ENCODE results near the gene GPC5. TPM values are rescaled to one million over a fixed set of nuclear protein-coding genes. Genes with fewer than 3 reads are reported as not detected.

GPC5 gene
- total RNA-seq, 1 donor from 2014 or later, result 2.5 TPM

- no peaks in the 10 kb centered on the region for H3K9me3 Mint-ChIP-seq
- no peaks in the 10 kb centered on the region for H3K36me3 Mint-ChIP-seq
- peaks cover 2% of the 10 kb centered on the region for H3K4me1 Mint-ChIP-seq
- no peak overlapping the region for H3K4me3 Mint-ChIP-seq
- TF ChIP-seq, protein P1, sequence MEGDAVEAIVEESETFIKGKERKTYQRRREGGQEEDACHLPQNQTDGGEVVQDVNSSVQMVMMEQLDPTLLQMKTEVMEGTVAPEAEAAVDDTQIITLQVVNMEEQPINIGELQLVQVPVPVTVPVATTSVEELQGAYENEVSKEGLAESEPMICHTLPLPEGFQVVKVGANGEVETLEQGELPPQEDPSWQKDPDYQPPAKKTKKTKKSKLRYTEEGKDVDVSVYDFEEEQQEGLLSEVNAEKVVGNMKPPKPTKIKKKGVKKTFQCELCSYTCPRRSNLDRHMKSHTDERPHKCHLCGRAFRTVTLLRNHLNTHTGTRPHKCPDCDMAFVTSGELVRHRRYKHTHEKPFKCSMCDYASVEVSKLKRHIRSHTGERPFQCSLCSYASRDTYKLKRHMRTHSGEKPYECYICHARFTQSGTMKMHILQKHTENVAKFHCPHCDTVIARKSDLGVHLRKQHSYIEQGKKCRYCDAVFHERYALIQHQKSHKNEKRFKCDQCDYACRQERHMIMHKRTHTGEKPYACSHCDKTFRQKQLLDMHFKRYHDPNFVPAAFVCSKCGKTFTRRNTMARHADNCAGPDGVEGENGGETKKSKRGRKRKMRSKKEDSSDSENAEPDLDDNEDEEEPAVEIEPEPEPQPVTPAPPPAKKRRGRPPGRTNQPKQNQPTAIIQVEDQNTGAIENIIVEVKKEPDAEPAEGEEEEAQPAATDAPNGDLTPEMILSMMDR (IDR thresholded peaks at IDR 0.05; ENCODE audit: unreplicated experiment), result no peak
- H3K27ac Mint-ChIP-seq, result no peak overlapping the region
- H3K27me3 Mint-ChIP-seq (ENCODE audit: low read depth), result peaks cover 46% of the 10 kb centered on the region
- no peak for DNase-seq (ENCODE audit: low spot score in 2 of 2, unreplicated experiment in 2 of 2)
These were observed 345.9 kb downstream of the GPC5 start for GRCh38 chr13:91744284-91744683.

DNA sequence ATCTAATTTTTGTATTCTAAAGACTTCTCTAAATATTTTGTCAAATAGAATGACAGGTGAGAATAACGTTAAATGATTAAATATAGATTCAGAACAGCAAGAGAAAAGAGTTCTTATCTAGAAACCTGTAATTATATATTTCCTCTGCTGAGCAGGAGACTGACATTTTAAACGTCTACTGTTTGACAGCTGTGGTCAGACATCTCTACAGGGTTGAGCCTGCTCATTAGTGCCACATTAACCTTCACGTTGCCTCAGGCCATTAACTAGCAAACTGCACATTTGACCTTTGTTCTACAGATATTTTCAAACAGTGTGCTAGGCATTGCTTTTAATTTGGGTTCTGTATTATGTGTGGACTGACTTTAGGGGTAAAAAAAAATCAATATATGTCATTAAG is 347.5 kb downstream of the GPC5 start:
- Mint-ChIP-seq H3K36me3 (no peaks in the 10 kb centered on the region), H3K27ac (no peak overlapping the region), H3K4me1 (peaks cover 2% of the 10 kb centered on the region), H3K9me3 (no peaks in the 10 kb centered on the region), H3K4me3 (no peak overlapping the region), H3K27me3 (ENCODE audit: low read depth) (peaks cover 48% of the 10 kb centered on the region)
- no peak for DNase-seq (ENCODE audit: low spot score in 2 of 2, unreplicated experiment in 2 of 2)
- TF ChIP-seq, protein P1 (IDR thresholded peaks at IDR 0.05; ENCODE audit: unreplicated experiment), result no peak

DNA sequence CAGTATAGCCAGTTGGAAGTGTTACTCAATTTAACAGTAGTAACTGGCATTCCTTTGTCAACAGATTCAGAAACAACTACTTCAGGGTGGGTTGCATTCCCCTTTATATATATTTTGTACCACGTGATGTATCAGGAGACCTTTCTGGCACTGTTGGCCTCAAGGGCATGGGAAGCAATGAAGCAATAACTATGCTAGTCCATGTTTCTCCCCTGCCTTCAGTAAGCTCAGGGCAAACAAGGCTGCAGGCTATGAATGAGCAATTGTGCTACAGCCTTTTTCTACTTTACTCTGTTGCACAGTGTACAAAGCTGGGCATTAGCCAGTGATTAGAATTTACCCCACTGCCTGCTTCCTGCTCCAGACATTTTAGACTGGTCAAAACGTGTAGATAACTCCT is 348.8 kb downstream of the GPC5 start:
- Mint-ChIP-seq H3K9me3 (no peaks in the 10 kb centered on the region), H3K4me3 (no peak overlapping the region), H3K27me3 (ENCODE audit: low read depth) (peaks cover 52% of the 10 kb centered on the region), H3K36me3 (no peaks in the 10 kb centered on the region), H3K27ac (no peak overlapping the region), H3K4me1 (peaks cover 2% of the 10 kb centered on the region)
- TF ChIP-seq, protein P1 (IDR thresholded peaks at IDR 0.05; ENCODE audit: unreplicated experiment), result no peak
- DNase-seq (ENCODE audit: low spot score in 2 of 2, unreplicated experiment in 2 of 2), result no peak

GRCh38 chr13:91748416-91749089 is 350.1 kb downstream of the GPC5 start:
- Mint-ChIP-seq H3K4me1 (peaks cover 2% of the 10 kb centered on the region), H3K27ac (no peak overlapping the region), H3K27me3 (ENCODE audit: low read depth) (peaks cover 58% of the 10 kb centered on the region), H3K9me3 (no peaks in the 10 kb centered on the region), H3K36me3 (no peaks in the 10 kb centered on the region), H3K4me3 (no peak overlapping the region)
- no peak for DNase-seq (ENCODE audit: low spot score in 2 of 2, unreplicated experiment in 2 of 2)
- TF ChIP-seq, protein P1 (IDR thresholded peaks at IDR 0.05; ENCODE audit: unreplicated experiment), result no peak

DNA sequence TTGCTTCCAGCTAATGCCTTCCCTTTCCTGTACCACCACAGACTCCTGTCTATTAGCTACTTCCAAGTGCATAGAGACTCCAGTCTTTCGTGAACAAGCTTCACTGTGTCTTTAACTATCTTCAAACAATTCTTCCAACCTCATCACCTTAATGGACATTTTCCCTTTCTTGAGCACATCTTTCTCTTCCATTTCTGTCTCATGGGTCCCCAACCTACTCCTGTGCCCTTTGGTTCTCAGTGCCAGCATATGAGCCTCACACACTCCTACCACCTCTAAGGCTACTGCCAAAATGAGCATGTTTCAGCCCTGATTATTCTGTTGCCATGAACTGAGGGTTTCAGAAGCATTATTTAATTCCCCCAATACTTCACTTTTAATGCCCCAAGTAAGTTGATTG is 360.3 kb downstream of the GPC5 start:
- Mint-ChIP-seq H3K27ac (no peak overlapping the region), H3K4me3 (no peak overlapping the region), H3K36me3 (no peaks in the 10 kb centered on the region), H3K9me3 (no peaks in the 10 kb centered on the region), H3K4me1 (no peaks in the 10 kb centered on the region), H3K27me3 (ENCODE audit: low read depth) (peaks cover 28% of the 10 kb centered on the region)
- TF ChIP-seq, protein P1 (IDR thresholded peaks at IDR 0.05; ENCODE audit: unreplicated experiment), result no peak
- DNase-seq (ENCODE audit: low spot score in 2 of 2, unreplicated experiment in 2 of 2), result no peak
